ENCODE measurements around the gene APBB1. TPM values are rescaled to one million over a fixed set of nuclear protein-coding genes. Genes with fewer than 3 reads are reported as not detected.

APBB1 gene
- total RNA-seq, 1 experiment from 2014 or later, result 12.4 TPM

GRCh38 chr11:6397636-6398035 is 21.3 kb downstream of the APBB1 start:
- ChIA-PET RAD21 (ENCODE audit: low non-redundant PET in 1 of 2, low total read pairs in 2 of 2, uncharacterized antibody in 2 of 2, unreplicated experiment in 2 of 2) (no interaction called here), CTCF (interaction anchor here (0.9 kb wide), 1 partner anchor 46 kb away, joined by 3 read pairs; no protein-coding TSS in a partner anchor), POLR2A (no interaction called here)
- peak; percentile 44 for ATAC-seq
- H3K9ac ChIP-seq (ENCODE audit: low read length), result no peak overlapping the region
- no peaks in the 10 kb centered on the region for H3K36me3 ChIP-seq (ENCODE audit: control insufficient read depth in 1 of 2, insufficient read depth in 2 of 2, low read length in 2 of 2)
- H3K9me2 ChIP-seq (ENCODE audit: insufficient read depth), result no peaks in the 10 kb centered on the region
- BruUV-seq (replicated peaks), result no TSS peak
- intact Hi-C loops (cut with micrococcal nuclease), result no loop called here
- H3K27ac ChIP-seq (ENCODE audit: low read depth, low read length), result no peak overlapping the region
- no peak overlapping the region for H2AFZ ChIP-seq (ENCODE audit: low read depth, low read length, poor library complexity, severe bottlenecking)
- H3K27me3 ChIP-seq (ENCODE audit: insufficient read depth, low read length), result no peaks in the 10 kb centered on the region
- H3K79me2 ChIP-seq (ENCODE audit: insufficient read depth, low read length), result no peaks in the 10 kb centered on the region
- H3K4me3 ChIP-seq (replicated peaks in 1 of 2; ENCODE audit: low read depth in 1 of 2, low read length in 2 of 2), result no peak overlapping the region
- no peaks in the 10 kb centered on the region for H3K9me3 ChIP-seq (ENCODE audit: control insufficient read depth in 1 of 2, insufficient read depth in 1 of 2, low read depth in 1 of 2, low read length in 2 of 2)
- DNase-seq (ENCODE audit: low read depth, low spot score), result no peak
- peaks cover 4 to 12% of the 10 kb centered on the region in 2 experiments; a peak in 3 of 4 replicates for H3K4me1 ChIP-seq (ENCODE audit: control insufficient read depth in 1 of 2, insufficient read depth in 2 of 2, low read length in 2 of 2)
- peak overlapping the region; percentile 25 for H3K4me2 ChIP-seq (ENCODE audit: low read length)
- no peaks in the 10 kb centered on the region for H4K20me1 ChIP-seq (ENCODE audit: insufficient read depth)
- TF ChIP-seq, protein P1, sequence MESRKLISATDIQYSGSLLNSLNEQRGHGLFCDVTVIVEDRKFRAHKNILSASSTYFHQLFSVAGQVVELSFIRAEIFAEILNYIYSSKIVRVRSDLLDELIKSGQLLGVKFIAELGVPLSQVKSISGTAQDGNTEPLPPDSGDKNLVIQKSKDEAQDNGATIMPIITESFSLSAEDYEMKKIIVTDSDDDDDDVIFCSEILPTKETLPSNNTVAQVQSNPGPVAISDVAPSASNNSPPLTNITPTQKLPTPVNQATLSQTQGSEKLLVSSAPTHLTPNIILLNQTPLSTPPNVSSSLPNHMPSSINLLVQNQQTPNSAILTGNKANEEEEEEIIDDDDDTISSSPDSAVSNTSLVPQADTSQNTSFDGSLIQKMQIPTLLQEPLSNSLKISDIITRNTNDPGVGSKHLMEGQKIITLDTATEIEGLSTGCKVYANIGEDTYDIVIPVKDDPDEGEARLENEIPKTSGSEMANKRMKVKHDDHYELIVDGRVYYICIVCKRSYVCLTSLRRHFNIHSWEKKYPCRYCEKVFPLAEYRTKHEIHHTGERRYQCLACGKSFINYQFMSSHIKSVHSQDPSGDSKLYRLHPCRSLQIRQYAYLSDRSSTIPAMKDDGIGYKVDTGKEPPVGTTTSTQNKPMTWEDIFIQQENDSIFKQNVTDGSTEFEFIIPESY (IDR thresholded peaks at IDR 0.05; ENCODE audit: extremely low read depth, insufficient replicate concordance, low read length), result no peak
- TF ChIP-seq SP1 (IDR thresholded peaks at IDR 0.05; ENCODE audit: low read depth), result no peak
- TF ChIP-seq ZFX (IDR thresholded peaks at IDR 0.05), result no peak
- no peak for TF ChIP-seq POLR2AphosphoS5 (IDR thresholded peaks at IDR 0.05; ENCODE audit: low read depth, low read length)
- TF ChIP-seq RAD21 (IDR thresholded peaks at IDR 0.05; ENCODE audit: low read depth), result no peak
- no peak for TF ChIP-seq REST (IDR thresholded peaks at IDR 0.05; ENCODE audit: low read depth)
- no peak for TF ChIP-seq ZNF274 (IDR thresholded peaks at IDR 0.05; ENCODE audit: low read depth, low read length)
- TF ChIP-seq SRF (IDR thresholded peaks at IDR 0.05; ENCODE audit: low read depth), result no peak
- no peak for TF ChIP-seq JUND (IDR thresholded peaks at IDR 0.05)
- TF ChIP-seq SIN3A (IDR thresholded peaks at IDR 0.05; ENCODE audit: low read depth), result no peak
- no peak for TF ChIP-seq POLR2A (IDR thresholded peaks at IDR 0.05; ENCODE audit: borderline replicate concordance, extremely low read depth, insufficient read depth, insufficient read length)
- TF ChIP-seq MAX (IDR thresholded peaks at IDR 0.05), result no peak
- no peak for TF ChIP-seq EGR1 (IDR thresholded peaks at IDR 0.05; ENCODE audit: low read depth)
- no peak for TF ChIP-seq TCF7L2 (IDR thresholded peaks at IDR 0.05; ENCODE audit: borderline replicate concordance, extremely low read depth, insufficient read depth, insufficient read length)

Data from HCT116 (cell line).